ENCODE results near the gene TMEM179B. TPM values are rescaled to one million over a fixed set of nuclear protein-coding genes. Genes with fewer than 3 reads are reported as not detected.
A peak's percentile ranks its signal among the peaks of the same experiment; 100 is the strongest.
"Not testable (repeated sequence)": the region's sequence is repeated elsewhere in the genome, so short reads cannot be mapped to it uniquely, and the experiment has no call there.

The TMEM179B gene, protein sequence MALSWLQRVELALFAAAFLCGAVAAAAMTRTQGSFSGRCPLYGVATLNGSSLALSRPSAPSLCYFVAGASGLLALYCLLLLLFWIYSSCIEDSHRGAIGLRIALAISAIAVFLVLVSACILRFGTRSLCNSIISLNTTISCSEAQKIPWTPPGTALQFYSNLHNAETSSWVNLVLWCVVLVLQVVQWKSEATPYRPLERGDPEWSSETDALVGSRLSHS
- 10 to 100 TPM; 20.6 to 22.4 TPM for total RNA-seq
- long read RNA-seq, partial matches to known transcripts: 0 of 8 reads
- long read RNA-seq, other reads (novel, unspliced or antisense): 4 of 8 reads

DNA sequence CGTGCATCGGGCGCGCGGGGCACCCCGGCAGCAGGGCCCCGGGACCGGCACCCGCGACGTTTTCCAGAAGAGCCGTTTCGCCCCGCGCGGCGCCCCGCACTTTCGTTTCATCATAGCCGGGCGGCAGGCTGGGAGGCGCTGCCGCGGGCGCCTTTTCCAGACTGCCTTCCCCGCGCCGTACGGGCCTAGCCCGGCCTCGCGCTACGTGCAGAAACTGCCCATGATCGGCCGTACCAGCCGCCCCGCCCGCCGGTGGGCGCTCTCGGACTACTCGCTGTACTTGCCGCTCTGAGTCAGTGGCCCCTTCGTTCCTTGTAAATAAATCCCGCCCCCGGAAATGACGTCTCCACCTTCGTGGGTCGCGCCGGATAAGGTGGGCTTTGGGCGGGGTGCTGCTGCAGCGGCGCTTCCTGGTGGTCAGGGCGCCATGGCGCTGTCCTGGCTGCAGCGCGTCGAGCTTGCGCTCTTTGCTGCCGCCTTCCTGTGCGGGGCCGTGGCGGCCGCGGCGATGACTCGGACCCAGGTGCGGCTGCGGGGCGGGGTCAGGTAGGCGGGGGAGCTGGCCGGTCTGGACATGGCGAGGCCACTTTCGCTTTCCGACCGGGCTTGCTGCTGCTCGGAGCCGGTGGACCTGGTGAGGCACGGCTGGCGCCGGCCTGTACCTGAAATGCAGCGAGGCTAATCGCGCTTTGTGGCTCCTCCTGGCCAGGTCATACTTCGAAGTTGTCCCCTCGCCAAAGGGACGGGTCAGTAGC lies at the start of gene TMEM179B:
TMEM179B (plus strand) TSS at position 398 of the 755 bp plus-strand sequence; CDS start at position 428, 30 bp downstream.
- DNase-seq (peak; percentile 99), ATAC-seq (peak; percentile 90 to 92)
- intact Hi-C loops (cut with DNase I): loop anchor here (2.0 to 5.0 kb wide), 2 partner anchors 75 to 76 kb away; no protein-coding TSS in a partner anchor

DNA sequence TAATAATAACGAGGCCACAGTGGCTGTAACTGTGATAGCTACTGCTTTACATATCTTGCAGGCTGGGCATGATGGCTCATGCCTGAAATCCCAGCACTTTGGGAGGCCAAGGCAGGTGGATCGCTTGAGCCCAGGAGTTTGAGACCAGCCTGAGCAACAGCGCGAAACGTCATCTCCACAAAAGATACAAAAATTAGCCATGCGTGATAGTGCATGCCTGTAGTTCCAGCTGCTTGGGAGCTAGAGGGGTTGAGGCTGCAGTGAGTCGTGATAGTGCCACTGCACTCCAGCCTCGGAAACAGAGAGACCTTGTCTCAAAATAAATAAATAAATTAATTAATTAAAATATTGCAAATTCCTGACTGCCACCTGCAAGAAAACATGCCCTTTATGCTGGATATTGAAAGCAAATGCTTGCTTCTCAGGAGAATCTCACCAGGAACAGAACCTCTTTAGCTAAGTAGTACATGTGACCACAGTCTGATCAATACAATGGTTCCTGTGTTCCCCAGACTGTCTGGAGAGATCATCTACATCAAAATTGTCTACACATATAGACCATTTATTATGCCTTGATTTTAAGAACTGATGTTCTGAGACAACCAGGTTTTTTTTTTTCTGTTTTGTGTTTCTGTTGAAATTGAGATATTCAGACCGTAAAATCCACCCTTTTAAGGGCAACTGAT lies 39.6 kb upstream of the TMEM179B start:
- no peak for DNase-seq
- no peak for ATAC-seq
- intact Hi-C loops (cut with DNase I): no loop called here

DNA sequence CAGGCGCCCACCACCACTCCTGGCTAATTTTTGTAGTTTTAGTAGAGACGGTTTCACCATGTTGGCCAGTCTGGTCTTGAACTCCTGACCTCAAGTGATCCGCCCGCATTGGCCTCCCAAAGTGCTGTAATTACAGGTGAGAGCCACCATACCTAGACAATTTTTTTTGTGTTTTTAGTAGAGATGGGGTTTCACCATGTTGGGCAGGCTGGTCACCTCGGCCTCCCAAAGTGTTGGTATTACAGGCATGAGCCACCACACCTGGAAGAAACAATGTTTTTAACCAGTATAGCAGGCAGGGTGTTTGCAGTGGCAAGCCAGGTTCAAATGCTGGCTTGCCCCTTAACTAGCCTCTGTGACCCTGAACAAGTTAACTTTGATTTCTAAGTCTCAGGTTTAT lies 37.3 kb upstream of the TMEM179B start:
- DNase-seq; intact Hi-C loops (cut with DNase I); ATAC-seq: not testable (repeated sequence)

DNA sequence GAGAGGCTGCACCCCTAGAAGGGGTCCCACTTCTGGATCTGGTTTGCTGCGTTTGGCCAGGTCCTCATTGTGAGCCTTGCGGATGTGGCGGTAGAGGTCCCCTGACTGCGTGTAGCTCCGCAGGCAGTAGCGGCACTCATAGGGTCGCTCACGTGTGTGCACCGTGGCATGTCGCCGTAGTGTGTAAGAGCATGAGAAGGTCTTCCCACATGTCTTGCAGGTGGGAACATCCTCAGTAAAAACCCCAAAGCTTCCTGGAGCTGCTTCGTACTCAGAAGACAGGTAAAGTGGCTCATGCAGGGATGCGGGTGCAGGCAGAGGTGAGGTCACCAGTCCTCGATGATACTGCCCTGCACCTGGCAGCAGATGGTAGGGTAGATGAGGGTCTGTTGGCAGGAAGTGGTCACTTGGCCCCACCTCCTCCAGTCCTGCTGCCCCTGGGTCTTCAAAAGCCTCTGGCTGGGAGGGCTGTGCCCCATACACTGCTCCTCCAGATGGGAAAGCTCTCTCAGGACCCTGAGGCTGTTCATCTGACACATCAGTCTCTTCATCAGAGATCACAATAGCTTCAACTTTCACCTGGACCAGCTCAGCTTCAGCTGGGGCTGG lies 34.9 kb upstream of the TMEM179B start:
- DNase-seq (no peak), ATAC-seq (no peak)
- intact Hi-C loops (cut with DNase I): no loop called here

DNA sequence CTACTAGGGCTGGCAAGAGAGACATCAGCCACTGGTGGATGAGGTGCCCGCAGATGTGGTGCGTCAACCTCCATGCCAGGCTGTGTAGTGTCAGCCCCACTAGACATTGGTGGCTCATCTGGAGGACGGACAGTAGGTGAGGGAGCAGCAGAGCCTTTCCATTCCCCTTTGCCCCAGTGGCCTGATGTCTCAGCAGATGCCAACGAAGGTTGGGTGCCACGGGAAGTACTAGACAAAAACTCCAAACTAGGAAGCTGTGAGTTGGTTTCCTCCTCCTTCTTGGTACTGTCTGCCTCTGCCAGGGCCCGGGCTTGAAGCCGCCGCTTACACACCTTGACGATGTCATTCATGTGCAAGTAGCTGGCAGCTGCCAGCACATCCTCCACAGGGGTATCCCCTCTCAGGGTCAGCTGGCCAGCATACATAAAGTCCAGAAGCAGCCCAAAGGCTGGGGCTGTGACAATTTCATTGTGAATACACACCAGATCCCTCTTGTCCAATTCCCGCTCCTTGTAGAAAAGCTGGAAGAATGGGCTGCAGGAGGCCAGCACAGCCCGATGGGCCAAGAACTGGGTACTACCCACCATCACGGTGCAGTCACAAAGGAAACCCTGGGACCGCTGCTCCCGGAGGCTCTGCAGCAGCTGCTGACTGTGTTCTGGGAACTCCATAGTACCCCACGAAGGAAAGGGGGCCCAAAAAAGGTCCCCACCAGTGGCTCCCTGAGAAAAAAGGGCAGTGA lies 34.0 kb upstream of the TMEM179B start:
- DNase-seq (no peak), ATAC-seq (no peak)
- intact Hi-C loops (cut with DNase I): no loop called here

DNA sequence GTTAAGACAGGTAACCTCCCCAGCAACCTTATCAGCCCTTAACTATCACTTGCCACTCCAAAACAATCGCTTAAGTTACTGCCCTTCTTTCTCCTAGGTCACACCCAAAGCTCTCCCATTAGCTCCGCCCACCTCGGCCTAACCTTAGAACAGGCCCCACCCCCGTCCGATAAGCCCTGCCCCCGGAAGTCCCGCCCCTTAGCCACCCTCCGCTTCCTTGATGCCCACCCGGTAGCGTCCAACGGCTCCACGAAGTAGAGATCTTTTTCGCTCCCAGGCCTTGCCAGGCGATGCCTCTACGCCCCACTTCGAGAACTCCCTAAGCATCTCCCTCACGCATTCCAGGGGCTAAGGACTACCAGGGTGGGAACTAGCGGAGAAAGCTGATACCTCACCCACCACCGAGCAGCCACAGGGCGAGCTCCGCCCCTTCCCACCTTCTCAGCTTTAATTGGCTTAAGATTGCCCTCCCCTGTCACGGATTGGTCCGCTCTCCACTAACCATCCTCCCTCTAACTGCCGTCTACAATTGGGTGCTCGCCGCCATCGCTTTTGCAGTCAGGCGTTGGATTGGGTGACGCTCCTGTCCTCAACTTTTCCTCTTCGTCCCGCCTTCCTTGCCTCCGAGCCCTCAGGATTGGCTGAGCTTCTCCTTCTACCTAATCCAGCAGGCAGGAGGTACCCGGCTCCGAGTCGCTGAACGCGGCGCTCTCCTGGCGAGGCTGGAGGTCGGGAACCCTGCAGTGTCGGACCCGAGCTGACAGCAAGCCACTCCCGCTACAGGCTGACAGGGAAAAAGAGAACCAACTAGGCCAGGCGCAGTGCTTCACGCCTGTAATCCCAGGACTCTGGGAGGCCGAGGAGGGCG lies 33.2 kb upstream of the TMEM179B start, which contains the start of gene ZBTB3:
ZBTB3 (minus strand) TSS at position 425 of the 868 bp plus-strand sequence. CDS start 496 bp downstream, outside the sequence.
- ATAC-seq (peak; percentile 99), DNase-seq (peak; percentile 97)
- intact Hi-C loops (cut with DNase I): no loop called here

DNA sequence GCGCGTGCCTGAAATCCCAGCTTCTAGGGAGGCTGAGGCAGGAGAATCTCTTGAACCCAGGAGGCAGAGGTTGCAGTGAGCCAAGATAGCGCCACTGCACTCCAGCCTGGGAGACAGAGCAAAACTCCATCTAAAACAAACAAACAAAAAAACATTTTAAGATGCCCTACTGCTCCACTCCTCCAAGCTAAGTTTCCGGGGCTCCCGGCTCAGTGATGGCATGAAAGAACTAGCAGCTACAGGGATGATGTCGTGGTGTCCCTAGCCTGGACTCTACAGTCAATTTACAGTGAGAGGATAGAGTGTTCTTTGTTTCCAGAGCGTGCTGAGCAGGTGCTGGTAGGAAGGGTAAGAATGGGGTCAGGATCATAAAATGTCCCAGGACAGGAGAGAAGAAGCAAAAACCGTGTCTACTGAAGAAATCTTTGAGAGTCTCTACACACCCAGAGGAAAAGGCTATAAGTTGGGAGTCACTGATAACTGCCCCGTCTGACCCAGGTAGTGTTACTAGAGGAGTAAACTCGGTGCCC lies 32.1 kb upstream of the TMEM179B start:
- no peak for DNase-seq
- intact Hi-C loops (cut with DNase I): no loop called here
- no peak for ATAC-seq

DNA sequence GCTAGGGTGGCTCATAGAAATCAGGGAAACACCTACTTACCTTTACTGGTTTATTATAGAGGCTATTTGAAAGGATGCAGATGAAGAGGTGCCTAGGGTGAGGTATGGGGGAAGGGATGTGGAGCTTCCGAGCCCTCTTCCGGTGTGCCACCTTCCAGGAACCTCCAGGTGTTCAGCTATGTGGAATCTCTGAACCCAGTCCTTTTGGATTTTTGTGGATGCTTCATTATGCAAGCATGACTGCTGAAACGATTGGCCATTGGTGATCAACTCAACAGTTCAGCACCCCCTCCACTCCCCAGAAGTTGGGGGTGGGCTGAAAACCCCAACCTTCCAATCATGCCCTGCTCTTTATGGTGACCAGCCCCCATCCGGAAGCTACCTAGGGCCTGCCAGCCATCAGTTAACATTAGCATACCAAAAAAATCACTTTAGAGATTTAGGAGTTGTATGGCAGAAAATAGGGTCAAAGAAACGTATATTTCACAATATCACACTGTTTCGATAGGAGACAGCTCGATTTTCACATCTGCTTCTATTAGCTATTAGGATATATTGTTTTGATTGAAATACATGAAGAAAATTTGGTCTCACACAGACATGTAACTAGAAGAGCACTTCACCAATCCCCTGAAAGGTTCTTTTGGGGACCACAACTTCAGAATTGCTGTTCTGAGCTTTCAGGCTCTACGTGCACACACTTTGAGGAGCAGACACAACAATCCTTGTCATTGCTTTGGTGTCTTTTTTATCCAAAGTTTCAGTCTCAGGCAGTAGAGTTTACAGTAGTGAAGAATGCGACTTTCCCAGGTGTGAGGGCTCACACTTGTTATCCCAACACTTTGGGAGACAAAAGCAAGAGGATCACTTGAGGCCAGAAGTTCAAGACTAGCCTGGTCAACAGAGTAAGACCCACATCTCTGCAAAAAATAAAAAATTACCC lies 29.1 kb upstream of the TMEM179B start:
- ATAC-seq (no peak), DNase-seq (no peak)
- intact Hi-C loops (cut with DNase I): no loop called here

DNA sequence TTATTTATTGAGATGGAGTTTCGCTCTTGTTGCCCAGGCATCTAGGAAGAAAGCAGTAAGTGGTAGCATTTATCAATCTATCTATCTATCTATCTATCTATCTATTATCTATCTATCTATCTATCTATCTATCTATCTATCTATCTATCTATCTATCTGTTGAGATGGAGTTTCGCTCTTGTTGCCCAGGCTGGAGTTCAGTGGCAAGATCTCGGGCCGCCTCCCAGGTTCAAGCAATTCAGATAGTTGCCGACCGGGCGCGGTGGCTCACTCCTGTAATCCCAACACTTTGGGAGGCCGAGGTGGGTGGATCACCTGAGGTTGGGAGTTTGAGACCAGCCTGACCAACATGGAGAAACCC lies 26.4 kb upstream of the TMEM179B start:
- intact Hi-C loops (cut with DNase I); DNase-seq; ATAC-seq: not testable (repeated sequence)

DNA sequence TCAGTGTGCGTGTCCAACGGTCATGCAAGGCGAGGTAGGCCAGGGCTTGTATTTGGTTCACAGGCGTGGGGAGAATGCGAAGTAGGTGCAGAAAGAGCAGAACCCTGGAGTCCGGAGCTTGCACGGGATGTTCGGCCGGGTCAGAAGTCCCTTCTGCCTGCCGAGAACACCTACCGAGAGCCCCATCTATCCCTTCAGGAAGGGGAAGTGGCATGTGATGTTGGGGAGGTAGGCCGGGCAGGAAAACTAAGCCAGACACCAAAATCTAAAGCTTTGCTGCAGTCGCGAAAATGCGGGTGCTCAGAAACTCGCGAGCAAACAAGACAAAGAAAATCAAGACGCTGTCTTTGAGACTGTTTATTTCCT lies 16.4 kb upstream of the TMEM179B start:
- DNase-seq (no peak), ATAC-seq (peak; percentile 12 to 18)
- intact Hi-C loops (cut with DNase I): no loop called here

DNA sequence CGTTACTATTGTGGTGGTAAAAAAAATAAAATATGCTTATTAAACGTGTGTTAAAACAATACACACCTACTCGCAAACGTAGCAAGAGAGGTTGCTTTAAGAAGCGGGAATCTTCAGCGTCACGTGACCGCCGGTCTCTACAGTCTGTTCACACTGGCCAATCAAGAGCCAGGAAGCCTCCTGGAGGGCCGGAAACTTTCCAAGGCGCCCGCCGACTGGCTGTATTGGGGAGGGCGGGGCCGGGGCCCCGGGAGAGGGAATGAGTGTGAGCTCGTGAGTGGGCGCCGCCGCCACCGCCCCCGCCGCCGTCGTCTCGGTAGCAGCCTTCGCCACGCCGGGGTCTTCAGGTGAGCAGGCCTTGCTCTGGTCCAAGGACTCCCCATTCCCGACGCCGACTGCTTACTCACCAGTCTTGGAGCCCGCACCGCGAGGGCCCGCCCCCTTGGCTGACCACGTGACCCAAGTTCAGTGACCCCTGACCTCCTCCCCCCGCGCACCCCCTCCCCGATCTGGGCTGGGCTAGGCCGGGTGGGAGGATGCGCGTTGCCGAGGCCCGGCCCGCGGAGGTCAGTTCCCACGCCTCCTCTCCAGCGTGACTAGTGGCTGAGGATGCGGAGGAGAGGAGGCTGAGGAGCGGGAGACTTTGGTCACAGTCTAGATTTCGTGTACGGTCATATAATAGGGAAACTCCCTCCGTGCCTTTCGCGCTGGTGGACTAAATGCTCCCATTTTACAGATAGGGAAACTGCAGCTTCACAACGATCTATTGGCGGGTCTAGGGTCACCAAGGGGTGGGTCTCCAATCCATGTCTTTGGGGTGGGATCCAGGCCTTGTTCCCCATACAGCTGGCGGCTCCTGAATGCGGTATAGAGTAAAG lies 15.8 kb upstream of the TMEM179B start, which contains the start of gene TAF6L:
TAF6L (plus strand) TSS at position 253 of the 878 bp plus-strand sequence. CDS start 4,388 bp downstream, outside the sequence.
- DNase-seq (peak; percentile 99), ATAC-seq (peak; percentile 98 to 99)
- intact Hi-C loops (cut with DNase I): no loop called here

DNA sequence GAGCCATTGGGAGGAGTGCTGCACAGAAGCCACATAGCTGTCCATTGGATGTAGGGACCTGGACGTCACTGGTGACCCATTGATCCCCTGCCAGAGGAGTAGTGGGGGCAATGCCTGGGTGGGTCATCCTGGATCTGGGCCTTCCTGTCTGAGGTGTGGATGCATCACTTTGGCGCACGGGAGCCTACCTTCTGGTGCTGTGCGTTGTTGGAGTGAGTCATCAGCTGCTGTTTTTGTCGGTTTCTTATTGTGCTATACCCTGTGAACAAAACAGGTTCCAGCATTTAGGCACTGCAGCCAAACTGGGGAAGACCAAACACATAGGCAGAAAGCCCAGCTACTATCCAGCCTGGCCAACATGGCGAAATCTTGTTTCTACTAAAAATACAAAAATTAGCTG lies 12.8 kb upstream of the TMEM179B start:
- DNase-seq: no peak
- intact Hi-C loops (cut with DNase I): no loop called here
- no peak for ATAC-seq

DNA sequence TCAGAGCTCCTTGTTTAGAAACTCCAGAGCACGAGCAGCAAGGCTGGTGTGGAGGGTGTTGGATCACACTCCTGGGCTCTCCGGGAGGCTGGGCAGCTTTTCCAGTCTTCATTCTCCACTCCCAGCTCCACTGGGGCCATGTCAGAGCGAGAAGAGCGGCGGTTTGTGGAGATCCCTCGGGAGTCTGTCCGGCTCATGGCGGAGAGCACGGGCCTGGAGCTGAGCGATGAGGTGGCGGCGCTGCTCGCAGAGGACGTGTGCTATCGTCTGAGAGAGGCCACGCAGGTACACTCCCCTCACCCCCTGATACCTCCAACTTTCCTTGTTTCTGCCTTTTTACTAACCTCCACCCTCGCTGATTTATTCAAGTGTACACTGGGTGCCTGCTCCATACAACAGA lies 11.6 kb upstream of the TMEM179B start:
- DNase-seq (no peak), ATAC-seq (no peak)
- intact Hi-C loops (cut with DNase I): no loop called here

DNA sequence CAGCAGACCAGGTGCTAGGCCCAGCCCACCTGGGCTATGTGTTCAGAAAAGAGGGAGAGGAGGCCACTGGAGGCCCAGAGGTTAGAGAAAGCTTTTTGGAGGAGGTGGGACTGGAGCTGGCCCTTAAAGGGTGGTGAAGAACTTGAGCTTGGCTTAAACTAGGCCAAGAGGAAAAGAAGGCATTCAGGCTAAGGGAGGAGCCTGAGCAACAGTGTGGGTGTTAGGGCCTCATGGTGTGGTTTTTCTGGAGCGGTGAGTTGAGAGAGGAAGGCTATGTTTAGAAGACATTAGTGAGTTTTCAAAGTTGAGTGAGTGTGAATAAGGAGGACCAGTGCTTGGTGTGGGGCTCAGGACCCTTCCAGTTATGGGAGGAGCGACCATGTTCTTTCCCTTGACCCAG lies 9.8 kb upstream of the TMEM179B start:
- intact Hi-C loops (cut with DNase I): no loop called here
- no peak for ATAC-seq
- no peak for DNase-seq

DNA sequence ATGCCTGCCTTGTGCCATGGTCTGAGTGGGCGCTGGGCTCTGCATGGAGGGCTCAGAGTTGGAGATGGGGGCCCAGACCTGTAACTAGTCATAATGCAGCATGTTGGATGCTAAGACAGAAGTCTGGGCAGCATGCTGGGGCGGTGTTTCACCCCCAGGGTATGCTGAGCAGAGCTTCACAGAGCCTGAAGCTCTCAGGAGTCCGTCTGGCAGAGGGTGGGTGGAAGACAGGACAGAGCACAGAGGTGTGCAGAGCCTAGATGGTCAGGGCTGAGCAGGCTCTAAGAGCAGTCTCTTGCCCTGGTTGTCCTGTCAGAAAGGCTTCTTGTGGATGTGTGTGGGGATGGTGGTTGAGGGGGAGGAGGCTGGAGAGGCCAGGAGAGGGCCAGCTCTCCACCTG lies 8.8 kb upstream of the TMEM179B start:
- no peak for ATAC-seq
- DNase-seq: no peak
- intact Hi-C loops (cut with DNase I): no loop called here

DNA sequence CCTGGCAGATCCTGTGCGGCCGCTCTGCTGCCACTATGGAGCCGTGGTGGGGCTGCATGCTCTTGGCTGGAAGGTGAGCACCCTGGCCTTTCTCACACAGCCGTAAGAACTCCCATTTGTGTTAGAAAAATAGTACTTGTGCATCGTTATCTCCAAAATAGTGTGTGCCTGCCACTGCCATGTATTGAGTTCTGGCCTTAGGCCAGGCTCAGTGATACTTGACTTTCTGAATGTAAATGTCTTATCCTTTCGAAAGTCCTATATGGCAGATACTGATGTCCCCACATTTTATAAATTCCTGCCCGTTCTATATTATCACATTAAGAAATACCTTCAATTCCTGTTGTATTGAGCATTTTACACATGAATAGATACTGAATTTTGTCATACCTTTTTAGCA lies 4.4 kb upstream of the TMEM179B start:
- intact Hi-C loops (cut with DNase I): no loop called here
- ATAC-seq: no peak
- DNase-seq: no peak
